ENCODE results near the gene PIK3AP1.
"Not testable (repeated sequence)": the region's sequence is repeated elsewhere in the genome, so short reads cannot be mapped to it uniquely, and the experiment has no call there.

The PIK3AP1 gene, protein sequence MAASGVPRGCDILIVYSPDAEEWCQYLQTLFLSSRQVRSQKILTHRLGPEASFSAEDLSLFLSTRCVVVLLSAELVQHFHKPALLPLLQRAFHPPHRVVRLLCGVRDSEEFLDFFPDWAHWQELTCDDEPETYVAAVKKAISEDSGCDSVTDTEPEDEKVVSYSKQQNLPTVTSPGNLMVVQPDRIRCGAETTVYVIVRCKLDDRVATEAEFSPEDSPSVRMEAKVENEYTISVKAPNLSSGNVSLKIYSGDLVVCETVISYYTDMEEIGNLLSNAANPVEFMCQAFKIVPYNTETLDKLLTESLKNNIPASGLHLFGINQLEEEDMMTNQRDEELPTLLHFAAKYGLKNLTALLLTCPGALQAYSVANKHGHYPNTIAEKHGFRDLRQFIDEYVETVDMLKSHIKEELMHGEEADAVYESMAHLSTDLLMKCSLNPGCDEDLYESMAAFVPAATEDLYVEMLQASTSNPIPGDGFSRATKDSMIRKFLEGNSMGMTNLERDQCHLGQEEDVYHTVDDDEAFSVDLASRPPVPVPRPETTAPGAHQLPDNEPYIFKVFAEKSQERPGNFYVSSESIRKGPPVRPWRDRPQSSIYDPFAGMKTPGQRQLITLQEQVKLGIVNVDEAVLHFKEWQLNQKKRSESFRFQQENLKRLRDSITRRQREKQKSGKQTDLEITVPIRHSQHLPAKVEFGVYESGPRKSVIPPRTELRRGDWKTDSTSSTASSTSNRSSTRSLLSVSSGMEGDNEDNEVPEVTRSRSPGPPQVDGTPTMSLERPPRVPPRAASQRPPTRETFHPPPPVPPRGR

GRCh38 chr10:96720422-96721206, at the start of gene PIK3AP1:
Gene PIK3AP1 (minus strand): TSS chr10:96720514. CDS start chr10:96720394, 120 bp downstream.
- DNase-seq = peak; percentile 60

GRCh38 chr10:96768136-96768535, 47.8 kb upstream of the PIK3AP1 start:
- DNase-seq = no peak

DNA sequence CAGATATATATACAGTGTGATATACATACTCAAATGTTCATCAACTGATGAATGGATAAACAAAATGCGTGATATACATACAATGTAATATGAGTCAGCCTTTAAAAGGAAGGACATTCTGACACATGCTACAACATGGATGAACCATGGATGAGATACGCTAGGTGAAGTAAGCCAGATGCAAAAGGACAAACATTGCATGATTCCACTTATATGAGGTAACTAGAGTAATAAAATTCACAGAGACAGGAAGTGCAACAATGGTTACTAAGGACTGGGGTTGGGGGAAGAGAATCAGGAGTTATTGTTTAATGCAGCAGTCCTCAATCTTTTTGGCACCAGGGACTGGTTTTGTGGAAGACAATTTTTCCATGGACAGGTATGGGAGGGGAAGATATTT, 47.3 kb upstream of the PIK3AP1 start:
- no peak for DNase-seq

DNA sequence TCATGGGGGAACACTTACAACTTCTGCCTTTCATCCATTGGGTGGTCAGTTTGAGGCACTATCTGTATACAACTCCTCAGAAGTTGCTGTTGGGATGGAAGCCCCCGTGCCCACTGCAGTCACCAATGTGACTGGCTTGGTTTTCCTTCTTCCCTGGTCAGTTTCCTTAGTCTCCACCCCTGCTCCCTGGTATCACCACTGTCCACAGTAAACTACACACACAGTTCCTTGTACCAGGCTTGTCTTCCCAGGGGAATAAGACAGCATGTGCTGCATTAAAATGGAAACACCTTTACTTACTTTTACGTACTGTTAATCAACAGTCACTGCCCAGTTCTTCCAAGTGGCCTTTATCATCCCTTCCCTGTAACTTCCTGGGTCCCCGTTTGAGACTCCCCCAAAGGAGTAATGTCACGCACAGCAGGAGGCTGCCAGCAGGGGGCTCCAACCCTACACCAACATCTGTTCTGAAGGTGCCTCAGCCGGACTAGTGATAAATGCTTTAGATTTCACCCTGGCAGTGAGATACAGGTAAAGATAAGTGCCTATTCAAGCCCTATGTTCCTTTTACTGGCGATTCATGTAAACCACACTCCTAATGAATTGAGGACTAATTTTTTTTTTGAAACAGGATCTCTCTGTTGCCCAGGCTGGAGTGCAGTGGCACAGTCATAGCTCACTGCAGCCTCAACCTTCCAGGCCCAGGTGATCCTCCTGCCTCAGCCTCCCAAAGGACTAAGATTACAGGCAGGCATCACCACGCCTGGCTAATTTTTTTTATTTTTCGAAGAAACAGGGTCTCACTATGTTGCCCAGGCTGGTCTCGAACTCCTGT, 45.3 kb upstream of the PIK3AP1 start:
- no peak for DNase-seq

GRCh38 chr10:96764425-96765060, 44.2 kb upstream of the PIK3AP1 start:
- no peak for DNase-seq

- DNase-seq = no peak
Observed at GRCh38 chr10:96758423-96758822, 38.1 kb upstream of the PIK3AP1 start.

DNA sequence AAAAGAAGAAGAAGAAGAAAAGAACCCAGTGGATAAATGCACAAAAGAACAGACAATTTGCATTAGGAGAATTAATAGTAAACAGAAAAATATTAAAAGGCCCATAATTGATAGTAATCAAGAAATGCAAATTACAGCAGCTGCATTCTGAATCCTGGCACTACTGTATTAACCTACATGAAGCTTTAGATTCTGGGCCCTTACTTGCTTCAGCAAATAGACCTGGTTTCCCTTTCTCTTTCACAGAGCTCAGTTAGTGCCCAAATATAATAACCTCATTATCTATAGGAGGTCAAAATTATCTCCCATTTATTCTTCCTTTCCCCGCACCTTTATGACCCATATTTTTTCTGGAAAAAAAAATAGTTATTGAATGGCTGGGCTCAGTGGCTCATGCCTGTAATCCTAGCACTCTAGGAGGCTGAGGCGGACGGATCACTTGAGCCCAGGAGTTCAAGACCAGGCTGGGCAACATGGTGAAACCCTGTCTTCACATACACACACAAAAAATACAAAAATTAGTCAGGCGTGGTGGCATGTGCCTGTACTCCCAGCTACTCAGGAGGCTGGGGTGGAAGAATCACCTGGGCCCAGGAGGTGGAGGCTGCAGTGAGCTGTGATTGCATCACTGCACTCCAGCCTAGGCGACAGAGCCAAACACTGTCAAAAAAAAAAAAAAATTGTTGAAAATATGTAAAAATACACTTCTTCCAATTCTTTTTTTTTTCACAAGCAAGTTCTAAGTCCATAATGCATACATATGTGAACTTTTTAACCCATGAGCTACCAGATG, 36.0 kb upstream of the PIK3AP1 start:
- DNase-seq = no peak

- DNase-seq = no peak
Observed at GRCh38 chr10:96753956-96754355, 33.6 kb upstream of the PIK3AP1 start.

- DNase-seq = no peak
Observed at GRCh38 chr10:96752375-96752774, 32.1 kb upstream of the PIK3AP1 start.

DNA sequence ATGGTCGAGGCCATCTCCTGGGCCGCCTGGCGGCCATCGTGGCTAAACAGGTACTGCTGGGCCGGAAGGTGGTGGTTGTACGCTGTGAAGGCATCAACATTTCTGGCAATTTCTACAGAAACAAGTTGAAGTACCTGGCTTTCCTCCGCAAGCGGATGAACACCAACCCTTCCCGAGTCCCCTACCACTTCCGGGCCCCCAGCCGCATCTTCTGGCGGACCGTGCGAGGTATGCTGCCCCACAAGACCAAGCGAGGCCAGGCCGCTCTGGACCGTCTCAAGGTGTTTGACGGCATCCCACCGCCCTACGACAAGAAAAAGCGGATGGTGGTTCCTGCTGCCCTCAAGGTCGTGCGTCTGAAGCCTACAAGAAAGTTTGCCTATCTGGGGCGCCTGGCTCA, 30.0 kb upstream of the PIK3AP1 start:
- not testable (repeated sequence) for DNase-seq

DNA sequence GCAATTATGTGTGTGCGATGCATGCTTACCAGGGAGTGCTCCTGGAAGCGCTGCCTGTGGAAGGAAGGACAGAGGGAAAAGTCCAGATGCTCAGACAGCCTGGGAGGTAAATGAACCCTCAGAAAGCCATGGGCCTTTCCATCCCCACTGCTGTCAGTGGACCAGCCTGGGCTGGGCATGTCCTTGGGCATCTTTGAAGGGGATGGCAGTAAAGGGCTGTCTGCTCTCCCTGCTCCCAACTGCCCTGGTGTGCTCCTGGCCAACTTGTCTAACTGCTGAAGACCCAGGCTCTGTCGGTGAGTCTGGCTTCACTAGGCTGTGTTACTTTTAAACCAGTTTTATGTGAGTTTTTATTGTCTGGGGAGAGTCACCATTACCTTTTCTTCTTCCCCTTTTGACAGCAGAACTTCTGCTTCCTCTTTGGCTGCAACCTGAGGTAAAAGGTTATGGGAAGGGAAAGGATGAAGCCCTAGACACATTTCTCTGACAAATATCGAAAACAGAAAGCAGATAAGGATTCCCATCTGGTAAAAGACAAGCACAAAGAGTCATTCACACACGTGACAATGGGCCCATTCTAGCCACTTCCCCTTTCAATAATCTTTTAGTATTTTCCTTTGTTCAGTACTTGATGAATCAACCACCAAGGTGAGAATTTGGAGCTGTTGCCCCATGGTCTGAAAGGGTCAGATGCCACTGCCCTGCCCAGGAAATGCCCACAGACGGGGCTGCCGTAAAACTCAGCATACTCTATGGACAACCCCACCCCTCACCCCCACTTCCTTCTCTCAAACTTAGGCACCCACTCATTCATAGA, 27.6 kb upstream of the PIK3AP1 start:
- DNase-seq = no peak

DNA sequence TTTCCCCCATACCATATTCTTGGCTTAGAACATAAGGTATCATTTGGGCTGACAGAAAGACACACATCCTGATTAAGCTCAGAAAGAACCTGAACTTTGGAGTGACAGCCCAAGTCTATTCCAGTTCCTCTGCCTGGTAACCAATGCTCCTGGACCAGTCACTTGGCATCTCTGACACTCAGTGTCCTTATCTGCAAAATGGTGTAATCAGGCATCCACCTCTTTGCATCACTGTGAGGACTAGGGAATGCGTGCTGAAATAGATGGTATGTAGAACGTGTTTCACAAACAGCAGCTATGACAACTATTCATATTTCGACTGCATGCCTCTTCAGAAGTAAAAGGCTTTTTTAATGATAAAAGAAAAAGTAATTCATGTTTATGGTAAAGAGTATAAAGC, 26.2 kb upstream of the PIK3AP1 start:
- no peak for DNase-seq

DNA sequence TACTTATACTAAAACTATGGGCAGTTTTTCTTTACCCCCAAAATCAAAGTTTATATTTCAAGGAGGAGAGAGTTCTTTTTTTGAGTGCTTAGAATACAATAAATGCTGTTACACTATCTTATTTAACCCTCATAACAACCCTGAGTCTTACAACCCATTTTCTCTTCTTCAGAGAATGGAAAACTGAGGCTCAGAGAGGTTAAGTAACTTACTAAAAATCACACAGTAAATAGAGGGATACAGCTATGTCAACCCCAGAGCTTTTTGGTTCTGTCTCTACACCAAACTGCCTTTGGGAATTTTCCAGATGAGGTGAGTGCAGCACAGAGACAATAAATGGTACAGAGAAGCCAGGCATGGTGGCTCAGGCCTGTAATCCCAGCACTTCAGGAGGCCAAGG, 25.6 kb upstream of the PIK3AP1 start:
- DNase-seq = no peak

- DNase-seq = no peak
Observed at GRCh38 chr10:96743988-96744585, 23.8 kb upstream of the PIK3AP1 start.

DNA sequence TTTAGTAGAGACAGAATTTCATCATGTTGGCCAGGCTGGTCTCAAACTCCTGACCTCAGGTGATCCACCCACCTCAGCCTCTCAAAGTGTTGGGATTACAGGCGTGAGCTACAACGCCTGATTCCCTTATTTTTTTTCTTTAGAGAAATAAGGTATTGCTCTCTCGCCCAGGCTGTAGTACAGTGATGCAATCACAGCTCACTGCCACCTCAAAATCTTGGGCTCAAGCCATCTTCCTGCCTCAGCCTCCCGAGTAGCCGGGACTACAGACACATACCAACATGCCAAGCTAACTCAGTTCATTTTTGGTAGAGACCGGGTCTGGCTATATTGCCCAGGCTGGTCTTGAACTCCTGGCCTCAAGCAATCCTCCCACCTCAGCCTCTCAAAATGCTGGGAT, 21.2 kb upstream of the PIK3AP1 start:
- DNase-seq = not testable (repeated sequence)

GRCh38 chr10:96740579-96741281, 20.4 kb upstream of the PIK3AP1 start:
- DNase-seq = no peak

GRCh38 chr10:96740141-96740540, 19.8 kb upstream of the PIK3AP1 start:
- no peak for DNase-seq

DNA sequence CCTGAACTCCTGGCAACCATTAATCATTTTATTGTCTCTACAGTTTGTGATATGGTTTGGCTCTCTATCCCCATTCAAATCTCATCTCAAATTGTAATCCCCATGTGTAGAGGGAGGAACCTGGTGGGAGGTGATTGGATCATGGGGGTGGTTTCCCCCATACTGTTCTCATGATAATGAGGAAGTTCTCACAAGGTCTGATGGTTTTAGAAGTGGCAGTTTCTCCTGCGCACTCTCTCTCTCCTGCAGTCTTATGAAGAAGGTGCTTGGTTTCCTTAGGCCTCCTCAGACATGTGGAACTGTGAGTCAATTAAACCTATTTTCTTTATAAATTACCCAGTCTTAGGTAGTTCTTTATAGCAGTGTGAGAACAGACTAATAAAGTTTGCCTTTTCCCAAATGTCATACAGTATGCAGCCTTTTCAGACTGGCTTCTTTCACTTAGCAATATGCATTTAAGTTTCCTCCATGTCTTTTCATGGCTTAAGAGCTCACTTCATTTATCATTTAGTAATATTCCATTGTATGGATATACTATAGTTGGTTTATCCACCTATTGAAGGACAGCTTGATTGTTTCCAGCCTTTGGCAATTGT, 17.1 kb upstream of the PIK3AP1 start:
- not testable (repeated sequence) for DNase-seq

GRCh38 chr10:96724621-96725020, 4.3 kb upstream of the PIK3AP1 start:
- no peak for DNase-seq

All from right forelimb (tissue), 1 donor.